Neuronal stem cell (in vitro differentiated cells): Measurements from ENCODE around the gene TICAM1.
"Not testable (repeated sequence)": the region's sequence is repeated elsewhere in the genome, so short reads cannot be mapped to it uniquely, and the experiment has no call there.

Experiments used
- DNase-seq: peaks from one replicate; pipeline ENCODE4 v3.0.0-alpha.2; 2013; ENCODE audit warnings: low spot score
- H2AFZ ChIP-seq: one replicate; pipeline ENCODE4 v1.6.1; 2013; ENCODE audit warnings: mild to moderate bottlenecking, low read length, inconsistent platforms
- H2AK5ac ChIP-seq: 2 replicates; pipeline ENCODE4 v1.6.1; 2013; ENCODE audit warnings: low read depth, mild to moderate bottlenecking, inconsistent platforms, low read length, moderate library complexity, mixed read lengths
- H2BK120ac ChIP-seq: 2 replicates; pipeline ENCODE4 v1.6.1; 2013; ENCODE audit warnings: low read depth, mild to moderate bottlenecking, inconsistent platforms, low read length, moderate library complexity, mixed read lengths
- H2BK12ac ChIP-seq: one replicate; pipeline ENCODE4 v1.6.1; 2013; ENCODE audit warnings: low read length, inconsistent platforms
- H2BK15ac ChIP-seq: 2 replicates; pipeline ENCODE4 v1.6.1; 2013; ENCODE audit warnings: mild to moderate bottlenecking, low read length, inconsistent platforms, mixed read lengths
- H2BK5ac ChIP-seq: one replicate; pipeline ENCODE4 v1.6.1; 2013; ENCODE audit warnings: inconsistent platforms, mild to moderate bottlenecking, low read length, moderate library complexity
- H3K14ac ChIP-seq: one replicate; pipeline ENCODE4 v1.6.1; 2013; ENCODE audit warnings: low read length, inconsistent platforms
- H3K18ac ChIP-seq: 2 replicates; pipeline ENCODE4 v1.6.1; 2013; ENCODE audit warnings: low read length, inconsistent platforms
- H3K23ac ChIP-seq: 2 replicates; pipeline ENCODE4 v1.6.1; 2013; ENCODE audit warnings: low read depth, mild to moderate bottlenecking, mixed read lengths, low read length, inconsistent platforms; ENCODE audit not compliant: poor library complexity
- H3K27ac ChIP-seq: replicated peaks from 3 replicates; pipeline ENCODE4 v1.5.1; 2013; ENCODE audit warnings: low read length, inconsistent platforms
- H3K27me3 ChIP-seq, 3 experiments: 2 replicates each; pipeline ENCODE4 v1.6.1; 2013; ENCODE audit warnings: low read length in 3 of 3, mild to moderate bottlenecking in 2 of 3, inconsistent platforms in 1 of 3, low read depth in 1 of 3, mixed read lengths in 1 of 3, moderate library complexity in 1 of 3; ENCODE audit not compliant: control insufficient read depth in 3 of 3, insufficient read depth in 3 of 3
- H3K36me3 ChIP-seq, 2 donors: replicated peaks in 1 of 2; 2 replicates each; pipeline ENCODE4 v1.6.1; 2013; ENCODE audit warnings: low read length in 2 of 2; ENCODE audit not compliant: control insufficient read depth in 2 of 2, insufficient read depth in 2 of 2
- H3K4ac ChIP-seq: 2 replicates; pipeline ENCODE4 v1.6.1; 2013; ENCODE audit warnings: inconsistent platforms, mild to moderate bottlenecking, low read length, moderate library complexity
- H3K4me1 ChIP-seq, 2 donors: 1 replicate in 1 of 2; 2 replicates in 1 of 2; pipeline ENCODE4 v1.6.1; 2013; ENCODE audit warnings: low read length in 2 of 2, low read depth in 1 of 2; ENCODE audit not compliant: control insufficient read depth in 2 of 2, insufficient read depth in 1 of 2
- H3K4me2 ChIP-seq: one replicate; pipeline ENCODE4 v1.6.1; 2013; ENCODE audit warnings: mild to moderate bottlenecking, low read length, inconsistent platforms; ENCODE audit not compliant: insufficient read depth, poor library complexity, severe bottlenecking
- H3K4me3 ChIP-seq, 2 donors: 2 replicates each; pipeline ENCODE4 v1.5.1; 2013; ENCODE audit warnings: low read length in 2 of 2, mild to moderate bottlenecking in 2 of 2, inconsistent platforms in 1 of 2, moderate library complexity in 1 of 2
- H3K79me1 ChIP-seq: one replicate; pipeline ENCODE4 v1.6.1; 2013; ENCODE audit warnings: low read depth, mild to moderate bottlenecking, inconsistent platforms, low read length, moderate library complexity
- H3K9ac ChIP-seq: one replicate; pipeline ENCODE4 v1.6.1; 2013; ENCODE audit warnings: mild to moderate bottlenecking, low read depth, low read length, inconsistent platforms; ENCODE audit not compliant: poor library complexity
- H3K9me3 ChIP-seq, 2 donors: replicated peaks in 1 of 2; 2 replicates each; pipeline versions ENCODE3 to v1.6.1; 2013; ENCODE audit warnings: low read length in 2 of 2, mild to moderate bottlenecking in 2 of 2, inconsistent platforms in 1 of 2, low read depth in 1 of 2, mixed read lengths in 1 of 2, moderate library complexity in 1 of 2; ENCODE audit not compliant: control insufficient read depth in 2 of 2, insufficient read depth in 1 of 2
- H4K8ac ChIP-seq: one replicate; pipeline ENCODE4 v1.6.1; 2013; ENCODE audit warnings: low read depth, mild to moderate bottlenecking, inconsistent platforms, low read length, moderate library complexity
- H4K91ac ChIP-seq: one replicate; pipeline ENCODE4 v1.6.1; 2013; ENCODE audit warnings: low read length, low read depth, mild to moderate bottlenecking, inconsistent platforms; ENCODE audit not compliant: poor library complexity
- WGBS, 2 donors: extraction: QIAGEN DNeasy Blood & Tissue Kit; methylation state at CpG; one replicate each; pipeline ENCODE4 v1.1.7; 2013; ENCODE audit warnings: missing lambda C conversion rate in 2 of 2, mixed read lengths in 1 of 2; ENCODE audit not compliant: insufficient read length in 2 of 2, insufficient replicate concordance in 1 of 2; ENCODE audit errors: extremely low coverage in 2 of 2; 5-methylcytosine and 5-hydroxymethylcytosine counted together

Gene TICAM1

DNA sequence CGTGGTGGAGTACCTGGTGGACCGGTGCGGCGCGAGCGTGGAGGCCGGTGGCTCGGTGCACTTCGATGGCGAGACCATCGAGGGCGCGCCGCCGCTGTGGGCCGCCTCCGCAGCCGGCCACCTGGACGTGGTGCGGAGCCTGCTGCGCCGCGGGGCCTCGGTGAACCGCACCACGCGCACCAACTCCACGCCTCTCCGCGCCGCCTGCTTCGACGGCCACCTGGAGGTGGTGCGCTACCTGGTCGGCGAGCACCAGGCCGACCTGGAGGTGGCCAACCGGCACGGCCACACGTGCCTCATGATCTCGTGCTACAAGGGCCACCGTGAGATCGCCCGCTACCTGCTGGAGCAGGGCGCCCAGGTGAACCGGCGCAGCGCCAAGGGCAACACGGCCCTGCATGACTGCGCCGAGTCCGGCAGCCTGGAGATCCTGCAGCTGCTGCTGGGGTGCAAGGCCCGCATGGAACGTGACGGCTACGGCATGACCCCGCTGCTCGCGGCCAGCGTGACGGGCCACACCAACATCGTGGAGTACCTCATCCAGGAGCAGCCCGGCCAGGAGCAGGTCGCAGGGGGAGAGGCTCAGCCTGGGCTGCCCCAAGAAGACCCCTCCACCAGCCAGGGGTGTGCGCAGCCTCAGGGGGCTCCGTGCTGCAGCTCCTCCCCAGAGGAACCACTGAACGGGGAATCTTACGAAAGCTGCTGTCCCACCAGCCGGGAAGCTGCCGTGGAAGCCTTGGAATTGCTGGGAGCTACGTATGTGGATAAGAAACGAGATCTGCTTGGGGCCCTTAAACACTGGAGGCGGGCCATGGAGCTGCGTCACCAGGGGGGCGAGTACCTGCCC lies 39.3 kb downstream of the TICAM1 start:
- H3K4me3 ChIP-seq, result peak overlapping the region; percentile 76 to 98
- not testable (repeated sequence) for DNase-seq, H2BK5ac ChIP-seq, H2BK15ac ChIP-seq, H2BK12ac ChIP-seq, H3K4ac ChIP-seq, H3K9me3 ChIP-seq, H3K27ac ChIP-seq, H3K27me3 ChIP-seq, H2BK120ac ChIP-seq
- H3K14ac ChIP-seq, result peak overlapping the region; percentile 97
- H3K9ac ChIP-seq, result peak overlapping the region; percentile 99
- H4K91ac ChIP-seq, result peak overlapping the region; percentile 97
- H3K23ac ChIP-seq, result peak overlapping the region; percentile 85
- peak overlapping the region; percentile 92 for H4K8ac ChIP-seq
- peak overlapping the region; percentile 99 for H3K18ac ChIP-seq
- peak overlapping the region; percentile 78 for H2AFZ ChIP-seq
- H3K36me3 ChIP-seq, result peaks cover 23 to 47% of the 10 kb centered on the region in 2 donors
- H3K4me2 ChIP-seq, result peak overlapping the region; percentile 89
- H3K4me1 ChIP-seq, result peaks cover 3 to 11% of the 10 kb centered on the region in 2 donors
- peaks cover 21% of the 10 kb centered on the region for H3K79me1 ChIP-seq
- no CpG with 5 or more reads among the region's 75 CpGs for WGBS, 2 donors
- H2AK5ac ChIP-seq, result peak overlapping the region; percentile 75

DNA sequence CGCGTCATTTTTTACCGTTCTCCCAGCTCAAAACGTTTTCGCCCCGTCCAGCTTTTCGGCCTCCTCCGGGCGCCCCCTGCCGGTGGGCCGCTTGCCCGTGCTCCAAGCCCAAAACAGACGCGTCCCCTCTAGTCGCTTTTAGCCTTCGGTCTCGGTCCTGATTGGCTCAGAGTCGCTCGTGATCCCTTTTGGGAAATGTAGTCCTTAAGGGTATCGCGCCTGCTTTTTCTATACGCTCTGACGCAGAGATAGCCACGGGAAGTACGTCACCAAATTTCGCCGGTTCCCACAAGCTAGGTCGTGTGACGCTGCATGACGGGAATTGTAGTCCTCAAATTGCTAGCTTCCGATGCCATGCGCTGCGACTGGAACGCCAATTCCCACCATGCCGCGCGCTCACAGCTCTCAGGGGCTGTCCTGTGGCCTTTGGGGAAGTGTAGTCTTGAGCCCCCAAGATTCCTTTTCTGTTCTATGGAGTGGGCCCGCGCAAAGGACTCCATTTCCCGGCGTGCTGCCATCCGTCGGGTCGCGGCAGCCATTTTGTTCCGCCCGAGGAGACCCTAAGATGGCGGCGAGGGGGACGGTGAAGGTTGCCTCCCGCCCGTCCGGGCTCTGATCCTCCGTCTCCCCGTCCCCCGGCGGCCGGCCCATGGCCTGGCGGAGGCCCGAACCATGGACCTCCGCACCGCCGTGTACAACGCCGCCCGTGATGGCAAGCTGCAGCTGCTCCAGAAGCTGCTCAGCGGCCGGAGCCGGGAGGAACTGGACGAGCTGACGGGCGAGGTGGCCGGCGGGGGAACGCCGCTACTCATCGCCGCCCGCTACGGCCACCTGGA lies 40.1 kb downstream of the TICAM1 start, which contains the start of gene FEM1A:
Gene FEM1A, plus strand, starts transcription at position 552 of the 836 bp plus-strand sequence. Its CDS starts 121 bp downstream, at position 673.
- WGBS, 2 donors, result no CpG with 5 or more reads among the region's 80 CpGs
- Histone ChIP-seq H2BK15ac (peak within 1 kb of the TSS; percentile 37), H3K79me1 (peaks cover 21% of the 10 kb centered on the region), H4K91ac (peak within 1 kb of the TSS; percentile 97), H3K4me3 (peak within 1 kb of the TSS; percentile 76 to 98), H3K9me3 (no peaks in the 10 kb centered on the region), H2BK5ac (no peak within 1 kb of the TSS), H3K18ac (peak within 1 kb of the TSS; percentile 99), H3K27me3 (no peaks in the 10 kb centered on the region), H2BK120ac (no peak within 1 kb of the TSS), H2AFZ (peak within 1 kb of the TSS; percentile 86), H3K4me2 (peak within 1 kb of the TSS; percentile 89), H3K9ac (peak within 1 kb of the TSS; percentile 99), H3K4ac (no peak within 1 kb of the TSS), H3K4me1 (peaks cover 3 to 11% of the 10 kb centered on the region in 2 donors), H3K27ac (no peak within 1 kb of the TSS), H3K23ac (peak within 1 kb of the TSS; percentile 85), H2BK12ac (no peak within 1 kb of the TSS), H4K8ac (peak within 1 kb of the TSS; percentile 92), H3K14ac (peak within 1 kb of the TSS; percentile 97), H3K36me3 (peaks cover 20 to 41% of the 10 kb centered on the region in 2 donors), H2AK5ac (peak within 1 kb of the TSS; percentile 75)
- peak; percentile 100 for DNase-seq

DNA sequence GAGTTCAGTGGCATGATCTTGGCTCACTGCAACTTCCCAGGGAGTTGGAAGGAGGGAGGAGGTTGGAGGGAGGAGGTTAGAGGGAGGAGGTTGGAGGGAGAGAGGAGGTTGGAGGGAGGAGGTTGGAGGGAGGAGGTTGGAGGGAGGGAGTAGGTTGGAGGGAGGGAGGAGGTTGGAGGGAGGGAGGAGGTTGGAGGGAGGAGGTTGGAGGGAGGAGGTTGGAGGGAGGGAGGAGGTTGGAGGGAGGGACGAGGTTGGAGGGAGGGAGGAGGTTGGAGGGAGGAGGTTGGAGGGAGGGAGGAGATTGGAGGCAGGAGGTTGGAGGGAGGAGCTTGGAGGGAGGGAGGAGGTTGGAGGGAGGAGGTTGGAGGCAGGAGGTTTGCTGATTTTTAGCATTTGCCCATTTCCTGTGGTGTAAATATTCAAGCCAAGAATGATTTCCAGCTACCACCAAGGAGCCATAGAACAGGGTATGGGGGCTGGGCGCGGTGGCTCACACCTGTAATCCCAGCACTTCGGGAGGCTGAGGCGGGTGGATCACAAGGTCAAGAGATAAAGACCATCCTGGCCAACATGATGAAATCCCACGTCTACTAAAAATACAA lies 45.0 kb downstream of the TICAM1 start:
- not testable (repeated sequence) for H3K36me3 ChIP-seq, H3K23ac ChIP-seq, H3K27ac ChIP-seq, H2BK15ac ChIP-seq, H4K8ac ChIP-seq, H3K4me3 ChIP-seq, H3K79me1 ChIP-seq, DNase-seq, H3K14ac ChIP-seq, H3K4me1 ChIP-seq, H3K9ac ChIP-seq, H2AFZ ChIP-seq, H4K91ac ChIP-seq, H2BK5ac ChIP-seq, H3K4ac ChIP-seq, H2AK5ac ChIP-seq, H3K18ac ChIP-seq, H3K27me3 ChIP-seq, H2BK120ac ChIP-seq, H3K4me2 ChIP-seq, H3K9me3 ChIP-seq
- 100% methylated on average over 1 of the region's 6 CpGs; no CpG with 5 or more reads in 1 of the 2 donors for WGBS, 2 donors
- peak overlapping the region; percentile 11 for H2BK12ac ChIP-seq
